Stomach (tissue), 9 donors: ENCODE results near the gene BBX. TPM values are rescaled to one million over a fixed set of nuclear protein-coding genes. Genes with fewer than 3 reads are reported as not detected.
A peak's percentile ranks its signal among the peaks of the same experiment; 100 is the strongest.

ENCODE experiments used
- DNase-seq, 2 donors: peaks; one replicate each; pipeline versions ENCODE4 v3.0.0 to v3.0.0-alpha.2; 2013 to 2019
- H3K27ac ChIP-seq, 5 donors: fragments of 200-600 bp in 4 of 5; sonication (generic) in 4 of 5; one replicate each; pipeline ENCODE4 v1.5.1; 2013 to 2019; ENCODE audit warnings: mild to moderate bottlenecking in 1 of 5, moderate library complexity in 1 of 5
- H3K27me3 ChIP-seq, 3 donors: fragments of 200-600 bp; sonication (generic); one replicate each; pipeline ENCODE4 v1.5.1; 2017 to 2019; ENCODE audit warnings: mixed run types in 1 of 3
- H3K36me3 ChIP-seq, 4 donors: fragments of 200-600 bp; sonication (generic); 1 replicate in 3 of 4; 2 replicates in 1 of 4; pipeline ENCODE4 v1.5.1; 2016 to 2019
- H3K4me1 ChIP-seq, 4 donors: fragments of 200-600 bp; sonication (generic); one replicate each; pipeline ENCODE4 v1.5.1; 2016 to 2019
- H3K4me3 ChIP-seq, 4 donors: fragments of 200-600 bp; sonication (generic) in 3 of 4; one replicate each; pipeline ENCODE4 v1.5.1; 2016 to 2019; ENCODE audit warnings: mild to moderate bottlenecking in 1 of 4
- H3K9me3 ChIP-seq, 4 donors: fragments of 200-600 bp; sonication (generic); one replicate each; pipeline ENCODE4 v1.5.1; 2016 to 2019
- EP300 ChIP-seq: sonication (generic); formaldehyde crosslinking; IDR thresholded peaks from one replicate; pipeline ENCODE4 v1.6.1; 2017; ENCODE audit warnings: antibody characterized with exemption
- POLR2A ChIP-seq, 4 donors: fragments of 450-650 bp; IDR thresholded peaks; one replicate each; pipeline ENCODE4 v1.6.1; 2016; ENCODE audit warnings: antibody characterized with exemption in 4 of 4, control low read depth in 2 of 4, mild to moderate bottlenecking in 1 of 4, moderate library complexity in 1 of 4
- POLR2AphosphoS5 ChIP-seq, 3 donors: sonication (generic); formaldehyde crosslinking; IDR thresholded peaks; one replicate each; pipeline ENCODE4 v1.6.1; 2016; ENCODE audit warnings: antibody characterized with exemption in 3 of 3
- WGBS, 5 donors: extraction: QIAGEN DNeasy Blood & Tissue Kit in 3 of 5; methylation state at CpG; one replicate each; pipeline versions ENCODE4 v1.1.5 to v1.1.7; 2013 to 2018; 5-methylcytosine and 5-hydroxymethylcytosine counted together
- intact Hi-C: fragments of 100-400 bp; cut with DNase I; formaldehyde crosslinking; loops from one replicate; pipeline ENCODE4 v1.15.1; 2023; ENCODE audit warnings: low total_unique reads
- polyA plus RNA-seq, 3 donors: library from polyadenylated mRNA; stranded (reverse); fragments of 200-250 nt; gene quantifications; one replicate each; pipeline ENCODE4 v1.2.3, GENCODE V29; 2013
- total RNA-seq, 5 donors: library from RNA; depleted of rRNA; stranded (reverse); fragments of >200 nt; gene quantifications; one replicate each; pipeline versions ENCODE4 v1.1.0 to v1.2.3, GENCODE V29; 2014 to 2016
- TF ChIP-seq, protein P1 (sequence below), 7 experiments: fragments of 450-650 bp in 4 of 7; fragments of 200-600 bp in 3 of 7; sonication (generic) in 3 of 7; IDR thresholded peaks; one replicate each; pipeline ENCODE4 v1.5.1; 2016 to 2019; ENCODE audit warnings: antibody characterized with exemption in 7 of 7, control low read depth in 2 of 7, mild to moderate bottlenecking in 1 of 7
- donor health status: healthy with polysubstance abuse.
- donor health status: Bipolar disorder and iron deficiency.
- donor health status: healthy.

Gene BBX
- total and polyA plus RNA-seq, 8 donors = 4.6 to 81.1 (median 45.2) TPM

DNA sequence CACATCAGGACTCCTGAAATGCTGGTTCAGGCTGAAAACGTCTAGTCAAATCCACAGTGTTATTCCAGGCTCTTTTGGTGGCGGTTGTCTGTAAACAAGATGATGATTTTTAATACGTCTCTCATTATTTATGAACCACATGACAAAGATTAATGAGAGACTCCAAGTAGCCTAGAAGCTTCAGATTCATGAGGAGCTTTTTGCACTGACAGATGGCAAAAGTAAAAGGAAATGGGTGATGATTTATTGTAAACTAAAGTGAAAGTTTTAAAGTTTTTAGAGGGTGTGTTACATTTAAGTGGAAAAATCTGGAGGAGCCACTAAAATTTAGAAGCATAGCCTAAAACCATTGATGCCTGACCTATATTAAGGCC lies 77.0 kb downstream of the BBX start:
- no peaks in the 10 kb centered on the region for H3K27me3 ChIP-seq
- H3K9me3 ChIP-seq = no peaks in the 10 kb centered on the region
- H3K36me3 ChIP-seq = no peaks in the 10 kb centered on the region
- 12 to 19% (median 16%) methylated on average over 3 of the region's 3 CpGs for WGBS, 5 donors
- H3K4me1 ChIP-seq = peaks cover 8 to 50% (median 27%) of the 10 kb centered on the region in 4 donors
- TF ChIP-seq POLR2AphosphoS5 (IDR thresholded peaks at IDR 0.05) = no peak
- no peak for TF ChIP-seq POLR2A (IDR thresholded peaks at IDR 0.05)
- TF ChIP-seq, protein P1, sequence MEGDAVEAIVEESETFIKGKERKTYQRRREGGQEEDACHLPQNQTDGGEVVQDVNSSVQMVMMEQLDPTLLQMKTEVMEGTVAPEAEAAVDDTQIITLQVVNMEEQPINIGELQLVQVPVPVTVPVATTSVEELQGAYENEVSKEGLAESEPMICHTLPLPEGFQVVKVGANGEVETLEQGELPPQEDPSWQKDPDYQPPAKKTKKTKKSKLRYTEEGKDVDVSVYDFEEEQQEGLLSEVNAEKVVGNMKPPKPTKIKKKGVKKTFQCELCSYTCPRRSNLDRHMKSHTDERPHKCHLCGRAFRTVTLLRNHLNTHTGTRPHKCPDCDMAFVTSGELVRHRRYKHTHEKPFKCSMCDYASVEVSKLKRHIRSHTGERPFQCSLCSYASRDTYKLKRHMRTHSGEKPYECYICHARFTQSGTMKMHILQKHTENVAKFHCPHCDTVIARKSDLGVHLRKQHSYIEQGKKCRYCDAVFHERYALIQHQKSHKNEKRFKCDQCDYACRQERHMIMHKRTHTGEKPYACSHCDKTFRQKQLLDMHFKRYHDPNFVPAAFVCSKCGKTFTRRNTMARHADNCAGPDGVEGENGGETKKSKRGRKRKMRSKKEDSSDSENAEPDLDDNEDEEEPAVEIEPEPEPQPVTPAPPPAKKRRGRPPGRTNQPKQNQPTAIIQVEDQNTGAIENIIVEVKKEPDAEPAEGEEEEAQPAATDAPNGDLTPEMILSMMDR (IDR thresholded peaks at IDR 0.05) = no peak
- TF ChIP-seq EP300 = no peak
- peak overlapping the region; percentile 24 to 33 (median 28) for H3K4me3 ChIP-seq
- DNase-seq = no peak
- intact Hi-C loops = no loop called here
- H3K27ac ChIP-seq = peak overlapping the region; percentile 48 to 77 (median 61)

DNA sequence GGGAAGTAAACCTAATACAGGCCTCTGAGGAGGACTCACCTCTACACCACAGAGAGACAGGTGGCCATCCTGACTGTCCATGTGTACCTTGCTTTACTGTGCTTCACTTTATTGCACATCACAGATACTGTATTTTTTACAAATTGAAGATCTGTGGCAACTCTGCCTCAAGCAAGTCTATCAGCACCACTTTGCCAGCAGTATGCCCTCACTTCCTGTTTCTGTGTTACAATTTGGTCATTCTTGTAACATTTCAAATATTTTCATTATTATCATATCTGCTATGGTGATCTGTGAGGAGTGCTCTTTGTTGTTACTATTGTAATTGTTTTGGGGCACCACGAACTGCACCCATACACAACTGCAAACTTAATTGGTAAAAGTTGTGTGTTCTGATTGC lies 78.0 kb downstream of the BBX start:
- Histone ChIP-seq H3K27me3 (no peaks in the 10 kb centered on the region), H3K4me3 (no peak overlapping the region), H3K9me3 (no peaks in the 10 kb centered on the region), H3K27ac (no peak overlapping the region), H3K4me1 (peaks cover 8 to 54% (median 28%) of the 10 kb centered on the region in 4 donors), H3K36me3 (no peaks in the 10 kb centered on the region)
- intact Hi-C loops = no loop called here
- no peak for DNase-seq
- TF ChIP-seq EP300 (no peak), POLR2AphosphoS5 (IDR thresholded peaks at IDR 0.05) (no peak), POLR2A (IDR thresholded peaks at IDR 0.05) (no peak)
- TF ChIP-seq, protein P1 (IDR thresholded peaks at IDR 0.05) = no peak
- WGBS, 5 donors = 88 to 97% (median 96%) methylated on average over 1 of the region's 1 CpG

DNA sequence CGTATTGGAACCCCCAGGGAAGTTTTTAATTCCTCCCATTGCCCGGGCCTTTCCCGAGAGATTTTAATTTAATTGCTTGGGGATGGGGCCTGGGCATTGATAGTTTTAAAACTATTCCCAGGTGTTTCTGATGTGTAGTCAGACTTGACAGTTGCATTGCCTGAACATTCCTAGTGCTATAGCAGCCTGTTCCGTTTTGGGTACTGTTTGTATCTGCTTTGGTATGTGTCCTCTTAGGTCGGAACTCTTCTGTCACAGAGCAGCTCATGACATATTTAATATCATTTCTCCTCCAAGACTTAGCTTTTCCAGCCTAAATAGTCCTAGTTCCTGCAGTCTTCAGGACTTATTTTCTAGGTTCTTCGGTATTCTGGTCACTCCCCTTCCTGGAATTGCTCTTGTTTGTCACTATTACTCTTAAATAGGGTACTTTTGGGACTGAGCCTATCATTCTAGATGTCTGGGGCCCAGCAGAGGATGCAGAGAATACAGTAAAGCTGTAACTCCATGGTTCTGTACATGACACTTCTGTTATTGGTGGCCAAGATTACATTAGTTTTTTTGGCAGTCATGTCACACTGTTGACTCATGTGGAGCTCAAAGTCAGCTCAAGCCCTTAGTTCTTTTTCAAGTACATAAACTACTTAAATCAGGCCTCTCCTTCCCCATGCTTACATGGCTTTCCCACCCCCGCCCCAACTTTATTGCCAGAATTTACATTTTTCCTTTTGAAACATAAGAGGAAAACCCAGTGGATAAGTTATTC lies 81.5 kb downstream of the BBX start:
- no peaks in the 10 kb centered on the region for H3K36me3 ChIP-seq
- intact Hi-C loops = no loop called here
- H3K27ac ChIP-seq = no peak overlapping the region
- DNase-seq = peak in 1 of 2 donors; percentile 59
- no peak overlapping the region for H3K4me3 ChIP-seq
- peaks cover 0 to 36% (median 14%) of the 10 kb centered on the region in 4 donors for H3K4me1 ChIP-seq
- TF ChIP-seq POLR2A (IDR thresholded peaks at IDR 0.05) (no peak), POLR2AphosphoS5 (IDR thresholded peaks at IDR 0.05) (no peak), EP300 (no peak)
- TF ChIP-seq, protein P1 (IDR thresholded peaks at IDR 0.05) = no peak
- H3K27me3 ChIP-seq = no peaks in the 10 kb centered on the region
- H3K9me3 ChIP-seq = peaks cover 0 to 3% (median 0%) of the 10 kb centered on the region in 4 donors
- WGBS, 5 donors = 83 to 92% (median 87%) methylated on average over 7 of the region's 7 CpGs

DNA sequence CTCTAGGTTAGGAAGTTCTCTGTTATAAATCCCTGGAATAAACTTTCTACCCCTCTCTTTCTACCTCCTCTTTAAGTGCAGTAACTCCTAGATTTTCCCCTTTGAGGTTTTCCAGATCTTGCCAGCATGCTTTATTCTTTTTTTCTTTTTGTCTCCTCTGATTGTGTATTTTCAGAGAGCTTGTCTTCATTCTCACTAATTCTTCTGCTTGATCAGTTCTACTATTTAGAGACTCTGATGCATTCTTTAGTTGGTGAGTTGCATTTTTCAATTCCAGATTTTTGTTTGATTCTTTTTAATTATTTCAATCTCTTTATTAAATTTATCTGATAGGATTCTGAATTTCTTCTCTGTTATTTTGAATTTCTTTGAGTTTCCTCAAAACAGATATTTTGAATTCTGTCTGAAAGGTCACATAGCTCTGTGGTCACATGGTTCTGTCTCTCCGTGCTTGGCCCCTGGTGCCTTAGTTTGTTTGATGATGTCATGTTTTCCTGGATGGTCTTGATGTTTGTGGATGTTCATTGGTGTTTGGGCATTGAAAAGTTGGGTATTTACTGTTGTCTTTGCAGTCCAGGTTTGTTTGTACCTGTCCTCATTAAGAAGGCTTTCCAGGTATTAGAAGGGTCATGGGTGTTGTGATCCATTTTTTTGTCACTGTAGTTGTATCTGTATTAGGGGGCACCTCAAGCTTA lies 89.2 kb downstream of the BBX start:
- TF ChIP-seq, protein P1 (IDR thresholded peaks at IDR 0.05) = no peak
- TF ChIP-seq POLR2AphosphoS5 (IDR thresholded peaks at IDR 0.05) (no peak), POLR2A (IDR thresholded peaks at IDR 0.05) (no peak), EP300 (no peak)
- intact Hi-C loops = no loop called here
- peaks cover 0 to 4% (median 0%) of the 10 kb centered on the region in 4 donors for H3K9me3 ChIP-seq
- no peaks in the 10 kb centered on the region for H3K27me3 ChIP-seq
- no peak for DNase-seq
- H3K4me3 ChIP-seq = no peak overlapping the region
- peaks cover 0 to 6% (median 0%) of the 10 kb centered on the region in 4 donors for H3K4me1 ChIP-seq
- WGBS, 5 donors = 52 to 93% (median 88%) methylated on average over 1 of the region's 1 CpG
- H3K36me3 ChIP-seq = no peaks in the 10 kb centered on the region
- H3K27ac ChIP-seq = no peak overlapping the region
